Mucosa of descending colon (tissue), 3 donors: ENCODE results near the gene TDP2. TPM values are rescaled to one million over a fixed set of nuclear protein-coding genes. Genes with fewer than 3 reads are reported as not detected.

Experiments
- ATAC-seq: fragments of 200-7000 bp; cut with Tn5 transposase; one replicate; pipeline ENCODE4 v1.9.1; 2020; ENCODE audit warnings: mild to moderate bottlenecking, moderate library complexity
- DNase-seq, 3 donors: peaks; one replicate each; pipeline ENCODE4 v3.0.0-alpha.2; 2020
- H3K36me3 ChIP-seq: fragments of 200-600 bp; one replicate; pipeline ENCODE4 v1.8.0; 2021; ENCODE audit warnings: low read depth, mild to moderate bottlenecking
- H3K4me1 ChIP-seq: fragments of 200-600 bp; one replicate; pipeline ENCODE4 v1.8.0; 2021; ENCODE audit warnings: low read depth, mild to moderate bottlenecking
- H3K4me3 ChIP-seq: fragments of 200-600 bp; one replicate; pipeline ENCODE4 v1.8.0; 2021; ENCODE audit warnings: mild to moderate bottlenecking
- H3K9me3 ChIP-seq: fragments of 200-600 bp; one replicate; pipeline ENCODE4 v1.8.0; 2021; ENCODE audit warnings: mild to moderate bottlenecking
- intact Hi-C, 2 donors: fragments of 100-400 bp; cut with DNase I in 1 of 2; cut with micrococcal nuclease in 1 of 2; formaldehyde crosslinking; loops; one replicate each; pipeline versions ENCODE4 v1.11.0 to v1.11.1; 2022; cut with DNase I, micrococcal nuclease
- total RNA-seq, 3 donors: library from RNA; stranded (reverse); fragmentation: NEBNext Ultra II Directional in 2 of 3; extraction: Animal tissue kit (Norgen Biotek cat#: 25700) in 2 of 3; gene quantifications; one replicate each; pipeline versions ENCODE4 v1.2.1 to v1.2.4, GENCODE V29; 2021 to 2023
- TF ChIP-seq, protein P1 (sequence below): fragments of 200-600 bp; IDR thresholded peaks from one replicate; pipeline ENCODE4 v1.8.0; 2022; ENCODE audit warnings: antibody characterized with exemption, mild to moderate bottlenecking
- donor health status: DM: no; HTN: no; CAD: no; lungs with moderate emphysema.
- donor health status: DM: no; HTN: no; CAD: no.
- donor health status: DM: no; HTN: yes; CAD: no.

Gene TDP2
- total RNA-seq, 3 donors from 2014 or later = 146 to 343 (median 173) TPM

DNA sequence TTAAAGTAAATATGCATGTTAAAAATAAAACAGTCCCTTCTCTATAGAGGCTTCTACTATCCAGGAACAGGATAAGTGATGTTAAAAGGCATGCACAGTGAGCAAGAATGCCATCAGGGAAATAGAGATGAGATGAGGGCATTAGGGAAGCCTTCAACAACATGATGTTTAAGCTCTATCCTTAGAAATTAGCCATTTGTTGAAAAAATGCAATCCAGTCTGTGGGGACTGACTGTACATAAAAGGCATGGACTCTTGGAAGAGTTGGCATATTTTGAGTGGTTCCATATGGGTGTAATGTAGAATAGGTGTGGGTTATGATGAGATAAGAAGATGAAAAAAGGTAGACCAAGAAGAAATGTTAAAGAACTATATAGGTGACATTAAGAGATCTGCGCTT is 26.5 kb downstream of the TDP2 start:
- H3K4me3 ChIP-seq = no peak overlapping the region
- no peaks in the 10 kb centered on the region for H3K36me3 ChIP-seq
- intact Hi-C loops = no loop called here
- DNase-seq (no peak), ATAC-seq (no peak)
- no peaks in the 10 kb centered on the region for H3K9me3 ChIP-seq
- TF ChIP-seq, protein P1, sequence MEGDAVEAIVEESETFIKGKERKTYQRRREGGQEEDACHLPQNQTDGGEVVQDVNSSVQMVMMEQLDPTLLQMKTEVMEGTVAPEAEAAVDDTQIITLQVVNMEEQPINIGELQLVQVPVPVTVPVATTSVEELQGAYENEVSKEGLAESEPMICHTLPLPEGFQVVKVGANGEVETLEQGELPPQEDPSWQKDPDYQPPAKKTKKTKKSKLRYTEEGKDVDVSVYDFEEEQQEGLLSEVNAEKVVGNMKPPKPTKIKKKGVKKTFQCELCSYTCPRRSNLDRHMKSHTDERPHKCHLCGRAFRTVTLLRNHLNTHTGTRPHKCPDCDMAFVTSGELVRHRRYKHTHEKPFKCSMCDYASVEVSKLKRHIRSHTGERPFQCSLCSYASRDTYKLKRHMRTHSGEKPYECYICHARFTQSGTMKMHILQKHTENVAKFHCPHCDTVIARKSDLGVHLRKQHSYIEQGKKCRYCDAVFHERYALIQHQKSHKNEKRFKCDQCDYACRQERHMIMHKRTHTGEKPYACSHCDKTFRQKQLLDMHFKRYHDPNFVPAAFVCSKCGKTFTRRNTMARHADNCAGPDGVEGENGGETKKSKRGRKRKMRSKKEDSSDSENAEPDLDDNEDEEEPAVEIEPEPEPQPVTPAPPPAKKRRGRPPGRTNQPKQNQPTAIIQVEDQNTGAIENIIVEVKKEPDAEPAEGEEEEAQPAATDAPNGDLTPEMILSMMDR = no peak
- no peaks in the 10 kb centered on the region for H3K4me1 ChIP-seq

DNA sequence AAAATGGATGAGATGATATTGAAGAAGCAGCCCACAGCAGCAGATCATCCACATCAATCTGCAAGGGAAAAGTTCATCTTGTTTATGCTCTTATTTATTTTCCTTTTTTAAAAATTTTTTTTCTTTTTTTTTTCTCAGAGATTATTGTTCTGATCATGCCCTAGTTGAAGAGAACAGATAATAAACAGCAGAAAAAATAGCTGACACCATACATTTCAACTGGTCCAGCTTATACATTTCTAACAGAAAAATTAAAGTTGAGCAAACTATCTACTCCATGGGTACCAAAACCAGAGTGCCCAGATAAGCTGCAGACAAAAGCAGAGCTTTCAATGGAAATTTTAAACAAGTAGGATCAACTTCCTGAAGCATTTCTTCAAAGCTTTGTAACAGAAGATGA is 30.0 kb downstream of the TDP2 start:
- TF ChIP-seq, protein P1 = no peak

DNA sequence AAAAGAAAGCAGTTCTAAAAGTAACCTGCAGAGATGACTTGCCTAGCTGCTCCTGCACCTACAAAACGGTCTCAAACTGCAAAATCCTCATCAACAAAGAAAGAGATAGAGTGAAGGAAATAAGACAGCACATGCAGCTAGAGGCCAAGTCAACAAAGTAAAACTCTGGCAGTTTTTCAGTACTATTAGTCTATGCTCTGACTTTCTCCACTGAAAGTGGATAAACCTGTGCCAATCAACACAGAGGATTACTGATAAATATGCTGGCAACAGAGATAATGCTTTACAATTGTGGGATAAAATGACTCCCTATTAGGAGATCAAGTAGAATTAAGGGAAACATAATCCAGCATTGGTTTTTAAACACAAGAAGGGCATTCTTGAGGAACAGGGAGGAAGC is 34.1 kb downstream of the TDP2 start:
- no peaks in the 10 kb centered on the region for H3K9me3 ChIP-seq
- no peak for ATAC-seq
- intact Hi-C loops = no loop called here
- H3K4me1 ChIP-seq = no peaks in the 10 kb centered on the region
- no peak for DNase-seq
- no peaks in the 10 kb centered on the region for H3K36me3 ChIP-seq
- H3K4me3 ChIP-seq = no peak overlapping the region
- TF ChIP-seq, protein P1 = no peak

More for the DNA sequence above, 30.0 kb downstream of the TDP2 start:
- no peak for DNase-seq
- intact Hi-C loops = no loop called here
- no peaks in the 10 kb centered on the region for H3K36me3 ChIP-seq
- no peak for ATAC-seq
- no peaks in the 10 kb centered on the region for H3K4me1 ChIP-seq
- no peaks in the 10 kb centered on the region for H3K9me3 ChIP-seq
- H3K4me3 ChIP-seq = no peak overlapping the region

DNA sequence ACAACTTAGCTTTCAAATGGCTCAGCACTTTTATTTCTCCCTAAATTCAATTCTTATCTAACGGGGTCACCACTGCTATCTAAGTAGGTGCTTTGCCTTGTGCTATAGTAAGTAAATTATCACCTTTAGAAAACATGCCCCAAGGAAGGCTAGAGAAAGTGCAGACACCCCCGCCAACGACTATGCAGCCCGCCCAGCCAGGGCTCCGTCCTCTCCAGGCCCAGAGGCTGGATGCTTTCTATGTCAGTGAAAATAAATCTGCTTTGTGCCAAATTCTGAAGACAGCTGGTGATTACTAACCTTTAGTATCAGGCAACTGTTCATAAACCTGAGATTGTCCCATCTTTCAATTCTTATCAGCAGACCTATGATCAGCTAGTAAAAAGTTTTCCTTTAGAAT is 35.0 kb downstream of the TDP2 start:
- H3K4me1 ChIP-seq = no peaks in the 10 kb centered on the region
- no peaks in the 10 kb centered on the region for H3K36me3 ChIP-seq
- TF ChIP-seq, protein P1 = no peak
- intact Hi-C loops = no loop called here
- H3K9me3 ChIP-seq = no peaks in the 10 kb centered on the region
- ATAC-seq (no peak), DNase-seq (no peak)
- H3K4me3 ChIP-seq = no peak overlapping the region

DNA sequence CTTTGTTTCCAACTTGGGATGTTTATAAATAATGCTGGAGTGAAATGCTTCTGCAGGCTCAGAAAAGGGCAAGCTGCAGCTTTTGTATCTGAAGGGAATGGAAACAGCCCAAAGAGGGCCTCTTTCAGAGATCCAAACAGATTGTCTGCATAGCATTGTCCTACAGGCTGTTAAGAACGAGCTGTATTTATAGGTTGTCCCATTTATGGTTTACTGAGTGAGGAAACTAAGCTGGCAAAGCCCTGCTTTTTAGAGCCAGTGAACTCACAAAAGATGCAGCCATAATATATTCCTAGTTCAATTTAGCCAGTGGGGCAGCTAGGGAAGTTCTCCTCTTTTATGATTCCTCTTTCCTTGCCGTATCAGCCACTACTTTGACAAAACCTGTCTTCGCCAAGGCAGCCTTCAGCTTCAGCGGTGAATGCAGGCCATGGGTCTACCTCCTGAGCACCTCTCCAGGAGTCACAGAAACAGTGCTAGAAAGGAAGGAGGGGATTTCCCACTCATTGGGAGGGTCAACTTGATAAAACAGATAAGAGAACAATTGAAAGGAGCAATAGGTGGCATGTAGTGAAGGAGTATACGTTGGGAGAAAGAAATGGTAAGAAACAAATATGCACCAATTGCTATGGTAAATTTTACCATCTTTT is 35.7 kb downstream of the TDP2 start:
- intact Hi-C loops = no loop called here

More for the DNA sequence above, 35.7 kb downstream of the TDP2 start:
- H3K4me3 ChIP-seq = no peak overlapping the region
- no peak for ATAC-seq
- no peak for DNase-seq
- H3K36me3 ChIP-seq = no peaks in the 10 kb centered on the region
- H3K9me3 ChIP-seq = no peaks in the 10 kb centered on the region
- no peaks in the 10 kb centered on the region for H3K4me1 ChIP-seq
- TF ChIP-seq, protein P1 = no peak
